H9 (cell line): Measurements from ENCODE around the gene AMACR. TPM values are rescaled to one million over a fixed set of nuclear protein-coding genes. Genes with fewer than 3 reads are reported as not detected.

Source experiments
- DNase-seq: peaks from one replicate; pipeline ENCODE4 v3.0.0-alpha.2; 2017
- H2AFZ ChIP-seq: one replicate; pipeline ENCODE4 v1.6.1; 2013; ENCODE audit warnings: mild to moderate bottlenecking, low read length, control low read depth, moderate library complexity
- H2AK5ac ChIP-seq: 2 replicates; pipeline ENCODE4 v1.6.1; 2013; ENCODE audit warnings: low read length, control low read depth, mixed read lengths; ENCODE audit not compliant: insufficient read length
- H2BK120ac ChIP-seq: one replicate; pipeline ENCODE4 v1.6.1; 2013; ENCODE audit warnings: low read depth, mild to moderate bottlenecking, low read length, control low read depth, inconsistent platforms; ENCODE audit not compliant: poor library complexity, severe bottlenecking
- H2BK12ac ChIP-seq: 2 replicates; pipeline ENCODE4 v1.6.1; 2013; ENCODE audit warnings: low read length, control low read depth, mixed read lengths, low read depth; ENCODE audit not compliant: insufficient read length
- H2BK15ac ChIP-seq: 2 replicates; pipeline ENCODE4 v1.6.1; 2013; ENCODE audit warnings: low read depth, low read length, control low read depth
- H2BK20ac ChIP-seq: one replicate; pipeline ENCODE4 v1.6.1; 2013; ENCODE audit warnings: low read depth, mild to moderate bottlenecking, low read length, control low read depth, inconsistent platforms; ENCODE audit not compliant: poor library complexity, severe bottlenecking
- H2BK5ac ChIP-seq: 2 replicates; pipeline ENCODE4 v1.6.1; 2013; ENCODE audit warnings: low read length, control low read depth, mixed read lengths; ENCODE audit not compliant: insufficient read length
- H3K14ac ChIP-seq: 2 replicates; pipeline ENCODE4 v1.6.1; 2013; ENCODE audit warnings: low read length, control low read depth; ENCODE audit not compliant: insufficient read depth
- H3K18ac ChIP-seq: 2 replicates; pipeline ENCODE4 v1.6.1; 2013; ENCODE audit warnings: low read depth, mild to moderate bottlenecking, mixed read lengths, low read length, control low read depth; ENCODE audit not compliant: insufficient read length
- H3K23ac ChIP-seq: 2 replicates; pipeline ENCODE4 v1.6.1; 2013; ENCODE audit warnings: low read length, control low read depth, mixed read lengths, low read depth; ENCODE audit not compliant: insufficient read length
- H3K23me2 ChIP-seq: 2 replicates; pipeline ENCODE4 v1.6.1; 2013; ENCODE audit warnings: low read depth, mild to moderate bottlenecking, mixed read lengths, low read length, control low read depth; ENCODE audit not compliant: insufficient read length, poor library complexity, severe bottlenecking
- H3K27ac ChIP-seq: 2 replicates; pipeline ENCODE4 v1.5.1; 2013; ENCODE audit warnings: low read length, control low read depth, mixed read lengths, low read depth; ENCODE audit not compliant: insufficient read length
- H3K27me3 ChIP-seq: 2 replicates; pipeline ENCODE4 v1.6.1; 2013; ENCODE audit warnings: low read length, control low read depth, inconsistent platforms; ENCODE audit not compliant: insufficient read depth
- H3K4ac ChIP-seq: 2 replicates; pipeline ENCODE4 v1.6.1; 2013; ENCODE audit warnings: low read depth, mild to moderate bottlenecking, control low read depth, inconsistent platforms, low read length, moderate library complexity
- H3K4me1 ChIP-seq: 2 replicates; pipeline ENCODE4 v1.6.1; 2013; ENCODE audit warnings: low read length, control low read depth, inconsistent platforms; ENCODE audit not compliant: insufficient read depth
- H3K4me2 ChIP-seq: 2 replicates; pipeline ENCODE4 v1.6.1; 2013; ENCODE audit warnings: low read length, control low read depth, mixed read lengths; ENCODE audit not compliant: insufficient read length, insufficient read depth
- H3K56ac ChIP-seq: 2 replicates; pipeline ENCODE4 v1.6.1; 2013; ENCODE audit warnings: low read depth, mild to moderate bottlenecking, mixed read lengths, low read length, control low read depth; ENCODE audit not compliant: insufficient read length
- H3K79me1 ChIP-seq: 2 replicates; pipeline ENCODE4 v1.6.1; 2013; ENCODE audit warnings: low read depth, mild to moderate bottlenecking, moderate library complexity, low read length, control low read depth, inconsistent platforms; ENCODE audit not compliant: insufficient read depth, poor library complexity, severe bottlenecking
- H3K79me2 ChIP-seq: 2 replicates; pipeline ENCODE4 v1.6.1; 2013; ENCODE audit warnings: low read length, control low read depth, inconsistent platforms; ENCODE audit not compliant: insufficient read depth
- H3K9ac ChIP-seq: 2 replicates; pipeline ENCODE4 v1.6.1; 2013; ENCODE audit warnings: low read length, control low read depth, mixed read lengths; ENCODE audit not compliant: insufficient read length; ENCODE audit errors: extremely low read depth
- H3K9me3 ChIP-seq: one replicate; pipeline ENCODE4 v1.6.1; 2013; ENCODE audit warnings: low read depth, low read length, inconsistent platforms; ENCODE audit not compliant: control insufficient read depth
- H3T11ph ChIP-seq: one replicate; pipeline ENCODE4 v1.6.1; 2013; ENCODE audit warnings: mild to moderate bottlenecking, low read length, control low read depth, inconsistent platforms
- H4K20me1 ChIP-seq: one replicate; pipeline ENCODE4 v1.6.1; 2013; ENCODE audit not compliant: control insufficient read depth, insufficient read length, insufficient read depth
- H4K5ac ChIP-seq: 2 replicates; pipeline ENCODE4 v1.6.1; 2013; ENCODE audit warnings: low read depth, mild to moderate bottlenecking, mixed read lengths, low read length, control low read depth; ENCODE audit not compliant: insufficient read length
- H4K8ac ChIP-seq: replicated peaks from 2 replicates; pipeline ENCODE4 v1.6.1; 2013; ENCODE audit warnings: low read length, control low read depth, mixed read lengths, low read depth; ENCODE audit not compliant: insufficient read length
- H4K91ac ChIP-seq: 2 replicates; pipeline ENCODE4 v1.6.1; 2013; ENCODE audit warnings: low read depth, mild to moderate bottlenecking, moderate library complexity, mixed read lengths, low read length, control low read depth; ENCODE audit not compliant: insufficient read length
- H3K27ac Mint-ChIP-seq, 3 experiments: 2 replicates in 2 of 3; 3 replicates in 1 of 3; pipeline ENCODE4 v1.8.0; 2020 to 2021; ENCODE audit warnings: mixed read lengths in 3 of 3, mild to moderate bottlenecking in 1 of 3, moderate library complexity in 1 of 3
- H3K27me3 Mint-ChIP-seq: 2 replicates; pipeline ENCODE4 v1.8.0; 2021; ENCODE audit warnings: low read depth, mild to moderate bottlenecking, moderate library complexity, mixed read lengths
- H3K36me3 Mint-ChIP-seq, 3 experiments: 2 replicates in 2 of 3; 3 replicates in 1 of 3; pipeline ENCODE4 v1.8.0; 2020 to 2021; ENCODE audit warnings: low read depth in 3 of 3, mixed read lengths in 3 of 3; ENCODE audit not compliant: insufficient read depth in 1 of 3
- H3K4me1 Mint-ChIP-seq, 2 experiments: 2 replicates each; pipeline ENCODE4 v1.8.0; 2020; ENCODE audit warnings: mixed read lengths in 2 of 2
- H3K4me3 Mint-ChIP-seq, 2 experiments: 2 replicates in 1 of 2; 3 replicates in 1 of 2; pipeline ENCODE4 v1.8.0; 2020 to 2021; ENCODE audit warnings: mild to moderate bottlenecking in 2 of 2, mixed read lengths in 2 of 2, moderate library complexity in 1 of 2
- H3K9me3 Mint-ChIP-seq, 2 experiments: 2 replicates in 1 of 2; 3 replicates in 1 of 2; pipeline ENCODE4 v1.8.0; 2020; ENCODE audit warnings: mild to moderate bottlenecking in 2 of 2, mixed read lengths in 2 of 2, moderate library complexity in 1 of 2
- WGBS: extraction: QIAGEN DNeasy Blood & Tissue Kit; methylation state at CpG from one replicate; pipeline ENCODE4 v1.1.7; 2013; ENCODE audit warnings: missing lambda C conversion rate, low lambda C conversion rate, mixed read lengths; ENCODE audit not compliant: insufficient read length; ENCODE audit errors: extremely low coverage; 5-methylcytosine and 5-hydroxymethylcytosine counted together
- total RNA-seq: library from RNA; stranded (reverse); gene quantifications from 2 replicates; pipeline ENCODE4 v1.2.1, GENCODE V29; 2021
- TF ChIP-seq, protein P1 (sequence below): fragments of 200-600 bp; sonication (generic); conservative IDR thresholded peaks from 3 replicates; pipeline ENCODE4 v1.8.0; 2021; ENCODE audit warnings: antibody characterized with exemption, mild to moderate bottlenecking

AMACR gene
- total RNA-seq, 1 experiment from 2014 or later = 9.7 TPM

DNA sequence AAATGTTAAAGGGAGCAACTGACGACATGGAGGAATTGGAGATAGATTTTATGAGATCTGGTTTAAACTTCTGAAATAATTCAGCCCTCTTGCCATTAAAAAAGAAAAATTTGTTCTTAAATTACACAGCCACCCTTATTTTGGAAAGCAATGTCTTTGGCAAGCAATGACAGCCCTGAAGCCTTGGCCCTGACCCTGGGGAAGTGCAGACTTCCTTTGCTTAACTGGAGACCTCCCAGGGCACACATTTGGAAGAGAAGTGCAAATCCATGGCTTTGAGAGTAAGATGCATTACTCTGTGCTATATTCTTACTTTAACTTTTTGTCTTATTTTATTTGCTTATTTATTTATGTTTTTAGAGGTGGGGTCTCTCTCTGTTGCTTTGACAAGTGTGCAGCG lies 49.7 kb downstream of the AMACR start:
- Histone ChIP-seq H3K27me3 (no peaks in the 10 kb centered on the region), H2AFZ (no peak overlapping the region), H3K14ac (no peak overlapping the region), H3K23me2 (no peaks in the 10 kb centered on the region), H3K4ac (no peak overlapping the region), H3K9me3 (no peaks in the 10 kb centered on the region), H2BK15ac (no peak overlapping the region), H3K4me2 (no peak overlapping the region), H3K18ac (no peak overlapping the region), H2AK5ac (no peak overlapping the region), H2BK20ac (no peak overlapping the region), H4K8ac (no peak overlapping the region), H2BK12ac (no peak overlapping the region), H3K79me2 (no peaks in the 10 kb centered on the region), H2BK120ac (no peak overlapping the region), H3K9ac (no peak overlapping the region), H3K4me1 (no peaks in the 10 kb centered on the region; the same call in 1 of the 2 replicates), H3T11ph (no peak overlapping the region), H3K27ac (no peak overlapping the region), H4K20me1 (no peaks in the 10 kb centered on the region), H4K5ac (no peak overlapping the region), H3K79me1 (no peaks in the 10 kb centered on the region), H3K56ac (no peak overlapping the region), H4K91ac (no peak overlapping the region), H3K23ac (no peak overlapping the region), H2BK5ac (no peak overlapping the region)
- Mint-ChIP-seq H3K27me3 (no peaks in the 10 kb centered on the region), H3K36me3 (peaks cover 0 to 12% (median 6%) of the 10 kb centered on the region in 3 experiments; a peak in 6 of 7 replicates), H3K27ac (peak overlapping the region in 2 of 3 experiments; percentile 17 to 97; a peak in 5 of 7 replicates), H3K4me3 (no peak overlapping the region), H3K9me3 (peaks cover 12 to 13% of the 10 kb centered on the region in 2 experiments; a peak in 4 of 5 replicates), H3K4me1 (peaks cover 16 to 19% of the 10 kb centered on the region in 2 experiments)
- TF ChIP-seq, protein P1, sequence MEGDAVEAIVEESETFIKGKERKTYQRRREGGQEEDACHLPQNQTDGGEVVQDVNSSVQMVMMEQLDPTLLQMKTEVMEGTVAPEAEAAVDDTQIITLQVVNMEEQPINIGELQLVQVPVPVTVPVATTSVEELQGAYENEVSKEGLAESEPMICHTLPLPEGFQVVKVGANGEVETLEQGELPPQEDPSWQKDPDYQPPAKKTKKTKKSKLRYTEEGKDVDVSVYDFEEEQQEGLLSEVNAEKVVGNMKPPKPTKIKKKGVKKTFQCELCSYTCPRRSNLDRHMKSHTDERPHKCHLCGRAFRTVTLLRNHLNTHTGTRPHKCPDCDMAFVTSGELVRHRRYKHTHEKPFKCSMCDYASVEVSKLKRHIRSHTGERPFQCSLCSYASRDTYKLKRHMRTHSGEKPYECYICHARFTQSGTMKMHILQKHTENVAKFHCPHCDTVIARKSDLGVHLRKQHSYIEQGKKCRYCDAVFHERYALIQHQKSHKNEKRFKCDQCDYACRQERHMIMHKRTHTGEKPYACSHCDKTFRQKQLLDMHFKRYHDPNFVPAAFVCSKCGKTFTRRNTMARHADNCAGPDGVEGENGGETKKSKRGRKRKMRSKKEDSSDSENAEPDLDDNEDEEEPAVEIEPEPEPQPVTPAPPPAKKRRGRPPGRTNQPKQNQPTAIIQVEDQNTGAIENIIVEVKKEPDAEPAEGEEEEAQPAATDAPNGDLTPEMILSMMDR = no peak
- DNase-seq = no peak
- no CpG with 5 or more reads among the region's 2 CpGs for WGBS
